Stimulated activated CD4-positive, alpha-beta T cell treated with anti-CD3 and anti-CD28 coated beads, Interleukin-2, amount 100 ng/mL, for 4 hours (primary cell): Measurements from ENCODE around the gene HNRNPA1.
"Not testable (repeated sequence)": the region's sequence is repeated elsewhere in the genome, so short reads cannot be mapped to it uniquely, and the experiment has no call there.

Source experiments
- DNase-seq: peaks from one replicate; pipeline ENCODE4 v3.0.0-alpha.2; 2020; ENCODE audit warnings: low read depth

Gene HNRNPA1

DNA sequence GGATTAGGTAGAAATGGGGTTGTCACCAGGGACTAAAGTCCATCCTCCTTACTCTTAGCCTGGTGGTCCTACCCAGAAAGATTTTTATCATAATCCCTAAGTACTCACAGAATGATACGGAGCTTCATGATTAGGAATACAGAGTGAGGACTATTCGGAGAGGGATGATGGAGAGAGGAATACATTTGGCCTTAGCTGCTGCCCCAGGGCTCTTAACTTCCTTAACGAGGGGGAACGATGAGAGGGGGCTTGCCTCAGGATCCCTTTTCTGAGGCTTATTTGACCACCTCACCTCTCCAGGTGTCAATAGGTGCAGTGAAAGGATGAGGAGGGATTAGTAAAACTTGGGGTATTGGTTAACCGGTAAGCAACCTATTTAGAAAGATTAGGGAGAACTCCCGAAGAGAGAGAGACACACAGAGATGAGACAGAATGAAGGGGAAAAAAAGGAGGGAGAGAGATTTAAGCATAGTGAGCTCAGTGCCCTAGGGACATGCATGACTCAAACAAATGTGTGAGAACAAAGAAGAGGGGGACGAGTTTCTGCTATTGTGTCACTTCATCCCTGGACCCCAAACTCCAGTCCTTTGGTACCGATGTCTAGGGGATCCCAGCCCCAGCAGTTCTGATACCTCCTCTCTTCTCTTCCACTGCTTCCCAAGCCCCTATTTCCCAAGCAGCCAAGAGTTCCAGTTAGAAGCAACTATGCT, 19.1 kb downstream of the HNRNPA1 start:
- no peak for DNase-seq

DNA sequence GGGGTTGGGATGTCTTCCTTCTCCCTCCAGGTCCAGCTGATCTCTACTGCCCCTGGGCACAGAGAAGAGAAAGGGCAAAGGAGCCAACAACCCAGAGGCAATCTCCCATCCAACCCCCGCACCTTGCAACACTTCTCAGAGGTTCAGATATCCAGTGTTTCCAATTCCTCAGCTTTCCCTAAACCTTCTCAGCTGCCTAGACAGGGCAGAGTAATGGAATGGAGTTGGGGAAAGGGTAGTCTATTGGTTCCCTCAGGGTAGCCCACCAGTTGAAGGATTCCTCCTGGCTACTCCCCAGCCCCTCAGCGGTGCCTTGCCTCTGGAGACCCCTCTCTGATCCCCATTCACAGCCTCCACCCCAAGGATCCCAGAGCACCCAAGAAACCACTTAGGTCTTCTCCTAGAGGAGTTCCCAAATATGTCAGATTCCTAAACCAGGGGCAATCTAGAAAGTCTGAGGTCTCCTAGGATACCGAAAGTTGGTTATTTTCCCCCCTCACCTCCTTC, 19.8 kb downstream of the HNRNPA1 start:
- no peak for DNase-seq

DNA sequence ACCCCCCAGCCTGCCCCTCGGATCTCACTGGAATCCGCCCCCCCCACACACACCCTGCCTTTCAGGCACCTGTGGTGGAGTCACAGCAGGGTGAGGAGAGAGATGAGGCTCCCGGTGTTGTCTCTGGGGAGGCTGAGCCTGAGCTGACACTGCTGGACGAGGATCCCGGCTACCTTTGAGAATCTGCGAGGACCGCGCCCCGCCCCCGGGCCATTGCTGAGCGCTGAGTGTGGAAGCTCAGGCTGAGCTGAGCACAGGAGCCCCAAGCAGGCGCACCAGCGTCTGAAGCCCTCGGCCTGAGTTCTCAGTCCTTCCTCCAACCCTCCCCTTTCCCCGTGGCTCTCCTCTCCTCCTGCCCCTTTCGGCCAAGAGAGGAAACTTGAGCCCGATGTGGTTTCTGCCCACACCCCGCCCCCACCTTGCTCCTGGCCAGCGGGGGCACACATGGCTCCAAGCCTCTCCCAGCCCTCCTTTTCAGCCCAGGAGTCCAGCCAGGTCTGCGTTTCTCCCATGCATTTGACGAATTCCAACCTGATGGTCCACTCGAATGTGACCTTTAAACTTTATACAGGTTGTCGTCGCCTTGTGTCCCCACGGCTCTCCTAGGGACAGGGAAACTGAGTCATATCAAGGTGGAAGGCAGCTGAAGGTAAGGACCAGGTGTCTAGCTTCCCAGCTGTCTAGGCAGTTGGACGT, 20.4 kb downstream of the HNRNPA1 start, which contains the start of gene NFE2:
TSS of gene NFE2 (minus strand) at position 284 of the 696 bp plus-strand sequence. CDS start 5,767 bp downstream, outside the sequence.
- no peak for DNase-seq

DNA sequence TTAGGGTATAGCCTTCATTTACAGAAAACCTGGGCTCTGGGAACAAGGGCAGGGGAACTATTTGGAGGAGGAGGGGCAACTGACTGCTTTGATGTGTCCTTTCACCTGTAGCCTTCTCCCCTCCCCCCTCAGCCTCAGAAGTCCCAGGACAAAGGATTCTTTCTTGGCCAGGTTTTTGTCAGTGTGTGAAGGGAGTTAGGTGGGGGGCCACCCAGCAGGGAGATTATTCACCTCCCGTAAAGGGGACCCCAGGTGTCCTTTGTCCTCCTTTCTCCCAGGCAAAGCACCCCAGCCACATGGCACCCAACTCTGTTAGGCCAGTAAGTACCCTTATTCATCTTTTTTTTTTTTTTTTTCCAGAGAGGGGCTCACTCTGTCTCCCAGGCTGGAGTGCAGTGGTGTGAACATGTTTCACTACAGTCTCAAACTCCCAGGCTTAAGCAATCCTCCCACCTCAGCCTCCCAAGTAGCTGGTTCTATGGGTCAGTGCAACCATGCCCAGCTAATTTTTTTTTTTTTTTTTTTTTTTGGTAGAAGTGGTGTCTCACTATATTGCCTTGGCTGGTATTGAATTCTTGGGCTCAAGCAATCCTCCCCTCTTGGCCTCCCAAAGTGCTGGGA, 21.0 kb downstream of the HNRNPA1 start:
- no peak for DNase-seq

DNA sequence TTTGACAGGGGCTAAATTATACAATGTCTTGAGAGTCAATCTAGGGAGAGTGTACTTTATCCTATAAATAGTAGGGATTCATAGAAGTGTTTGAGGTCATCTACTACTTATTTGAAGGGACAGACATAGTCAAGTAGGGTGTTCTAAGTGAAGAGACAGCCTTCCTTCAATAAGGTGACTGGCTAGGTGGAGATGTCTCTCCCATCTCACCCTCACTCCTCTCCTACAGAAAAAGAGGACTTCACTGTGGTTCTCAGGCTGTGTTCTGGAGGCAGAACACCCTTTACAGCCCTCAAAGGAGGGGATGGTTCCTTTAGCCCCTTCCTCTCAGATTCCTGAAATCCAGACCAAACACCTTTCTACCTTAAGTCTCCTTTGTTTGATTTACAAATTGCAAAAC, 23.1 kb downstream of the HNRNPA1 start:
- no peak for DNase-seq

DNA sequence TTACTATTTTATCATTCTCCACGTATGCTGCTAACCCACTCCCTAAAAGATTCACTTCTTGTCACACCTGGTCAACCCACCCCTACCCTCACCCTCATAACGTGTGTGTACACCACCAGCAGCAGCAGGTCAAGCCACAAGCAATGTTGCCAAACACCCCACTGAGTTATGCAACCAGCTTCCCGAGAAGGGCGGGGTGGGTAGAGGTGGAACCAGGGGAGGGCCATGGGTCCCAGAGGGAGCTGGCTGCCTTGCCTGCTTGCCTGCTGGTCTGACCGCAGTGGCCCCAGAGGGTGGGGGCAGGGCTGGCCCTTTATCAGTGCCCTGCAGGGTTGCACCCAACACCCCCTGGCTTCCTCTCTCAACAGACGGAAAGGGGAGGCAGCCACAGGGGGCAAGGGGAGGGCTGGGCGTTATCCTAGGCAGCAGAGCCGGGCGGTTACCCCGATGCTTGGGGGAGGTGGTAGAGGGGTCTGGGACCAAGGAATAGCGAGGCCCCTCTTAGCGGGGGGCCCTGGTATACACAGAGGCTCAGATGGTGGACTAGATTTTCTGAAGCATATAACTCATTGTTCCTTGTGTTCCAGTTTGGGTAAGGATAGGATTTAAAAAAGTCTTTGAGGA, 23.8 kb downstream of the HNRNPA1 start:
- no peak for DNase-seq

DNA sequence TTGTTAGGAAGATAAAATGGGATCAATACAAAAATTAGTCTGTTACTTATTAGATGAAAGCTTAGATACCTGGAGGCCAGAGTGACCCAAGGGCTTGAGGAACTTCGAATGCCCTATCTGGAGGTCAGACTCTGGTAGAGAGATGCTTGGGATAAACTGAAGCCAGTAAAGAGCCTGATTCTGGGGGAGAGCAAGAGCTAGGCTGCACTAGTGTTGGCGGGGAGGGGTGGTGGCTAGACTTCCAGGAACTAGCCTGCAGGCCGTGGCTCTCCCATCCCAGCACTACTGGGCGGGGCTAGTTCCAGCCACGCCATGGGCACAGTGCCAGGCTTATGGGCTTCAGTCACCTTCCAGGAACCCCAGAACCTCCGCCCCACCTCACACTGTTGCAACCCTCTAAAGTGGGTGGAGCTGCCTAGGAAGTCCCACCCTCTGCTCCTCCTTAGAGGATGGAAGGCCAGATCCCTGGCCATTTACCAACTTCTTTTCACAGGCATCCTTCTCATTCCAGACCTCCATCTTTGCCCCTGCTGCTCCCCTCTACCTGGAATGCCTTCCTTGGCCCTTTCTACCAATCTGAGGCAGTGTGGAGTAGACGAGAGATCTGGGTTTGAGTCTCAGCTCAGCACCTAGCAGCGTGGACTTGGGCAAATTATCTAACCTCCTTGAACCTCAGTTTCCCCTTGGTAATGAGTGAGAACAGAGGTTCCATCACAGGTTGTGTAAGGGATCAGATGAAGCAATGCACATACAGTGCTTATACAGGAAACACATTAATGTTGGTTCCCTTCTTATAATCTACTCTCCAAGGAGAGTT, 26.6 kb downstream of the HNRNPA1 start:
- DNase-seq = no peak

DNA sequence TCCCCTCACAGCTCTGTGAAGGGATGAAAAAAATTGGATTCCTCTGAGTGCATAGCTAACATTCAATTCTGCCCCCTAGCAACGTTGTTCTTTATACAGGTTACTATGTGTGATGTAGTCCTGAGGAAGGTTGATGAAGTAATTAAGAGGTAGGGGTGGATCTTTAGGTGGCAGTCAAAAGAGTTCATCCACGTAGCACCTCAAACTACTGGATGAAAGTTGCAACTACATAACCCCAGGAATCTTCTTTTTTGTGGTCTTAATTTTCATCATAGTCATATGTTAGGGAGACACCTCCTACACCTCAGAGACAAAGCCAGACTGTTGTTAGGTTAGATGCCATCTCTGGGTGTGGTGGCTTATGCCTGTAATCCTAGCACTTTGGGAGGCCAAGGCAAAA, 30.5 kb downstream of the HNRNPA1 start:
- no peak for DNase-seq

DNA sequence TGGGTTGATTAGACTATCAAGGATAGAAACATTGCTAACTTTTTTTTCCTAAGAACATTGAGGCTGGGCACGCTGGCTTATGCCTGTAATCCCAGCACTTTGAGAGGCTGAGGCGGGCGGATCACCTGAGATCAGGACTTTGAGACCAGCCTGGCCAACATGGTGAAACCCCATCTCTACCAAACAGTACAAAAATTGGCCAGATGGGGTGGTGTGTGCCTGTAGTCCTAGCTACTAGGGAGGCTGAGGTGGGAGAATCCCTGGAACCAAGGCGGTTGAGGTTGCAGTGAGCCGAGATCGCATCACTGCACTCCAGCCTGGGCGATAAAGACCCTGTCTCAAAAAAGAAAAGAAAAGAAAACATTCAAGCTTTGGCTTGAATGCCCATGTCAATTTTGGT, 31.8 kb downstream of the HNRNPA1 start:
- DNase-seq = not testable (repeated sequence)

DNA sequence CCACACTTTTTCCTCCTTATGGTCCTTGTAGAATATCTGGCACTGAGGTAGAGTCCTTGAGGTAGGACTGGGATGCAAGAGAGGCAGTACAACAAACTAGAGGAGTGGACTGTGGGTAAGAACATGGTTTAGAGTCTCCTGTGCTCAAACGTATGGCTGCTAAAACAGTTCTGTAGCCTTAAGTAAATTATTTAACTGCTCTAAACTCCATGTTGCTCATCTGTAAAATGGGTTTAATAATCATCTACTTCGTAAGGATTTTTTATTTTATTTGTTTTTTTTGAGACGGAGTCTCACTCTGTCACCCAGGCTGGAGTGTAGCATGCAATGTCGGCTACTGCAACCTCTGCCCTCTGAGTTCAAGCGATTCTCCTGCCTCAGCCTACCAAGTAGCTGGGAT, 40.8 kb downstream of the HNRNPA1 start:
- no peak for DNase-seq

DNA sequence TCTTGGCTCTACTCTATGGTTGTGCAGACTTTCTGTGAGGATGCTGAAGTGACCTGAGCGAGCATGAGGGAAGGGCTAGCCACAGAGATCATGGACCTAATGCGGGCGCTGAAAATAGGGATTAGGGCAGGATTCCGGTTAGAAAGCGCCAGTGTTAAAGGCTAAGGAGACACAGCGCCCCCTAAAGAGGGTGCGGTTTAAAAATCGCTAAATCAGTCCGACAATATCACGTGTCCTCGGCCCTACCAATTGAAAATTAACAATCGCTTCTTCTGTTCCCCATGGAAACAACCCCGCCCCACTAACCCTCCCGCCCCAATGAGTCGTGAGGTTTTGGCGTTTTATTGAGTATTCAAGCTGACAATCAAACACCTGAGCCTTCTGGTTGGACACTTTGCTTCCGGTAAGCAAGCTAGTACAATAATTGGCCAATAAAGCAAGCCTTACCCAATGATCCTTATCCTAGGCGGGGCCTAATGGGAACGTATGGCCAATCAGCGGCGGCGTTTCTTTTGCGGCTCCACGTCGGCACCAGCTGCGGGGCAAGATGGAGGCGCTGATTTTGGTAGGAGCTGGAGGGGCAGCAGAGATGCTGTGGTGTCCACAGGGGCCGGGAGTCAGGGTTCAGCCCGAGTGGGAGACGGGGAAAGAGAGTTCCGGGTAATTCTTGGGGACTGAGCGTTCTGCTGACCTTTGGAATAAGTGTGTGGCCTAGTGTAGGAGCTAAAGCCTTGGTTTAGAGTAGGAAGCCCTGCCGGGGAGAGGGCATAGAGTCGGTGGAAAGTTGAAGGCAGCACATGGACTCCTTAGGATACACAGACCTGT, 44.3 kb downstream of the HNRNPA1 start, which contains the start of gene COPZ1:
TSS of gene COPZ1 (plus strand) at position 515 of the 825 bp plus-strand sequence. CDS start at position 548, 33 bp downstream.
- peak; percentile 90 for DNase-seq

DNA sequence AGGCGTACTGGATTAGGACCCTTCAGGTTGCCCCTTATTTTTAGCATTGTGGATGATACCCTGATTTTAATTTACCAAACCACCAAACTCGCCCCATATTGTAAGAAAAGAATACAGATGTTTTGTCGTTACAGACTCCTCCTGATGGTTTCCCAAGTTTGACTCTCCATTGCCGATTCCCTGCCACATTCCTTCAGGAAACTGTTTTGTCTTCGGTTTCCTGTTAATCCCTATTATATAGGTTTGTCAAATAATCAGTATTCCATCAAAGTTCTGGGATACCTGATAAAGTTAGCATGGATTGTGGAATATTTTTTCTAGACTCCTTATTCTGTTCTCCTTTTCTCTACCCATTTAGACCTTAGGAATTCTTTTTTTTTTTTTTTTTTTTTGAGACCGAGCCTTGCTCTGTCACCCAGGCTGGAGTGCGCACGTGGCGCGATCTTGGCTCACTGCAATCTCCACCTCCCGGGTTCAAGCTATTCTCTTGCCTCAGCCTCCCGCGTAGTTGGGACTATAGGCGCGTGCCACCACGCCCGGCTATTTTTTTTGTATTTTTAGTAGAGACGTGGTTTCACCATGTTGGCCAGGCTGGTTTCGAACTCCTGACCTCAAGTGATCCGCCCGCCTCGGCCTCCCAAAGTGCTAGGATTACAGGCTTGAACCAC, 45.0 kb downstream of the HNRNPA1 start:
- not testable (repeated sequence) for DNase-seq

DNA sequence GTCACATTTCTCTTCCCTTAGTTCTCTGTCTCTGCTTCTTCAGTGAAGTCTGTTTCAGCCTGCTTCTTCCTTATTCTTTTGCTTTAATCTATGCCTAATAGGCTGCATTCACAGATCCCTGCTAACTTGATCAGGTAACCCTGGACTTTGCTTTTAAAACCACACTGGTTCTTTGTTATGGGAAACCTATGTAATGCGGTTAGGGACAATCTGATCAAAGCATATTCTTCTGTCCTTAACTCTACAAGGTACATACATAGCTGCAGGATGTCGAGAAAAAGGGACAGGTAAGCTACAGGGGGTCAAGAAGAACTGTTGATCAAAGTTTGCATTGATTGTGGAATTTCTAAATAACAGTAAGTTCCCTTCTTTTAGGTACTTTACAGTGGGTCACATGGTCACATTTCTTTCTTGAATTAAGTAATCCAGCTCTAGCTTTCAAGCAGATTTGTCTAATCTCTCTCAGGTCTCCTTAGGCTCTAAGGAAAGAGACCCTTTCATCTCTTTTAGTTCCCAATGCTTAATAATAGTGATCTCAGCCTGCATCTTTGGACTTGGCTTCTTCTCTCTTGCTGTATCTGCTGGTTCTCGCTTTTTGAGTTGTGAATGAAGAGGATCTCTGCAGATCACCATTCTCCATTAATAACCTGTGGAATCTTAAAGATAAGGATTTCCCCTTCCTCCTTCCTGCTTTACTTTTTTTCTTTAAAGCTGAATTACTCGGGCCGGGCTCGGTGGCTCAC, 48.2 kb downstream of the HNRNPA1 start:
- DNase-seq = no peak

DNA sequence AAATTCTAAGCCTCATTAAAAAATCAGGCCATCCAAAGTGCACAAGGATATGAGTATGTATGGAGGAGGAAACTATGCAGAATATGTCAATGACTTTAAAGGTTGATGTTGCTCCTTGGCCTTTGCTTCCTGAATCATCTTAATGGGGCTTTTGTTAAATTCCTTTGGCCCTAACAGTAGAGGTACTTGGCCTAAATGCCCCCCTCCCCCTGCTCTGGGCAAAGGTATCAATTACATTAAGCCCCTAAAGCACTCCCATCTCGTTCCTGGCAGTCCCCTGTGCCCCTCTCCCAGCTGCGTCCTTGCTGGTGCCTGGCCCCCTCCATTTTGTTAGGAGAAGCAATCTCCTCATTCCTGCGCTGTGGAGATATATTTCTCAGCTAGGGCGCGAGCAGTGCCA, 49.2 kb downstream of the HNRNPA1 start:
- no peak for DNase-seq

DNA sequence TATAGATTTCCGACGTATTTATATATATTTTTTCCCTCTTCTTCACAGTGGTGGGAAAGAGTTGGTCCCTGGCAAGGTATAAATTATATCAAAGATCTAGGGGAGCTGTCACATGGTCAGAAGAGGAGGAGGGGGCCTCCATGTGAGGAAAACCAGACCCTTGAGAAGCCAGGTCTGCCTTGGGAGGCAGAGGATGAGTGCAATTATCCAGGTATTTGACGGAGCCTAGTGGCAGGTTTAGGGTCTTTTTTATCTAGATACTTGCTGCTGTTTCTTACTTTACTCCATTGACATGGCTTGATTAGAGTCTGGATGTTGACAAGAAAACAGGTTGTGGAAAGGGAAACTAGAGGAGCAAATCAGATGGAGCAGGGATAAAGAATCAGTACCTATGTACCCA, 49.9 kb downstream of the HNRNPA1 start:
- no peak for DNase-seq

DNA sequence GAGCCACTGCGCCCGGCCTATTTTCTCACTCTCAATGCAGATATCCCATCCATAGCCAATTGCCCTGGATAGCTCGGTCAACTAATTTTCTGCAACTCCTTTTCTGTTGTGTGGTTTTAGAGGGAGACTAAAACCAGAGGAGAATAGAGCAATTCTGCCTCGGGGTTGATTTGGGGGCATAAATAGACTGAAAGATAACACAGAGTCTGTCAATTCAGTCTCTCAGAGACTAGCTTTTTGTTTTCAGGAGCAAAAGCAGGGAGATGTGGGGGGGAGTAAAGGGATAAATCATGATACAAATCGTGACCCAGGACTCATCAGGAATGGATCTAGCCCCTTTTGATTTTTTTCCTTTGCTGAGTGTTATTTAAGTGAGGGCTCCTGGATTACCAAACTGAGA, 50.9 kb downstream of the HNRNPA1 start:
- DNase-seq = no peak

DNA sequence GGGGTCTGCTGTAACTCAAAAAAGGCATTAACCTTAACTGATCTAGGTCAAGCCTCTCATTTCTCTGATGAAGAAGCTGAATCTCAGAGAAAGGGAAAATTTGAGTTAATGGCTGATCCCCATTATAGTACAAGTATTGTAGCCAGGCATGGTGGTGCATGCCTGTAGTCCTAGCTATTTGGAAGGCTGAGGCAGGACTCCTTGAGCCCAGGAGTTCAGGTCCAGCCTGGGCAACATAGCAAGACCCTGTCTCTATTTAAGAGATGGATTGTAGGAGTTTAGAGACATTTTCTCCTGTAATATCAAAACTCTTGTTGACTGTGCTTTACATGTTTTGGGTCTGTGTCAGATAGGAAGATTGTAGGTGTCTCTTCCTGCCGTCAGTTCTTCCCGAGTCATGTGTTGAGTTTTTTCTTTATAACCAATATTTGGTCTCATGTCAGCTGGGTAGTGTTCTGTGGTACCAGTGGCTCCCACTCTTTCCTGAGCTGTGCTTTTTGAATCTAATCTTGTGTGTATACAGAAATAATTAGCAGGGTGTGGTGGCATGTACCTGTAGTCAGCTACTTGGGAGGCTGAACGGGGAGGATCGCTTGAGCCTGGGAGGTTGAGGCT, 53.0 kb downstream of the HNRNPA1 start:
- DNase-seq = no peak
